ENCODE results near the gene MAFF.
A peak's percentile ranks its signal among the peaks of the same experiment; 100 is the strongest.
"Not testable (repeated sequence)": the region's sequence is repeated elsewhere in the genome, so short reads cannot be mapped to it uniquely, and the experiment has no call there.

MAFF gene

GRCh38 chr22:38177926-38178604, 23.7 kb upstream of the MAFF start:
- DNase-seq = no peak

- not testable (repeated sequence) for DNase-seq
Observed at GRCh38 chr22:38178605-38178937, 23.2 kb upstream of the MAFF start.

GRCh38 chr22:38180841-38181452, 20.8 kb upstream of the MAFF start:
- DNase-seq = peak; percentile 58

GRCh38 chr22:38181453-38182200, 20.2 kb upstream of the MAFF start, which contains the start of gene PLA2G6:
TSS of gene PLA2G6 (minus strand) at chr22:38181830. CDS start at chr22:38169426, 12,404 bp downstream.
- peak; percentile 100 for DNase-seq

GRCh38 chr22:38184788-38185187, 17.0 kb upstream of the MAFF start:
- DNase-seq = no peak

GRCh38 chr22:38186429-38186828, 15.4 kb upstream of the MAFF start:
- DNase-seq = no peak

GRCh38 chr22:38187413-38188212, 14.2 kb upstream of the MAFF start:
- no peak for DNase-seq

GRCh38 chr22:38189104-38189503, 12.7 kb upstream of the MAFF start:
- DNase-seq = no peak

- DNase-seq = no peak
Observed at GRCh38 chr22:38190581-38190980, 11.2 kb upstream of the MAFF start.

- no peak for DNase-seq
Observed at GRCh38 chr22:38191055-38191454, 10.7 kb upstream of the MAFF start.

GRCh38 chr22:38191731-38192474, 9.9 kb upstream of the MAFF start:
- DNase-seq = no peak

- no peak for DNase-seq
Observed at GRCh38 chr22:38192475-38192863, 9.3 kb upstream of the MAFF start.

GRCh38 chr22:38193580-38193979, 8.2 kb upstream of the MAFF start:
- no peak for DNase-seq

GRCh38 chr22:38196791-38197419, 4.9 kb upstream of the MAFF start:
- DNase-seq = no peak

- no peak for DNase-seq
Observed at GRCh38 chr22:38199826-38200559, 1.8 kb upstream of the MAFF start.

GRCh38 chr22:38201371-38201710, 453 bp upstream of the MAFF start:
- DNase-seq = no peak

- DNase-seq = peak; percentile 65
Observed at GRCh38 chr22:38202437-38203089, 769 bp downstream of the MAFF start.

GRCh38 chr22:38203090-38203810, 1.5 kb downstream of the MAFF start:
- peak; percentile 53 for DNase-seq

GRCh38 chr22:38203855-38204514, 2.2 kb downstream of the MAFF start:
- no peak for DNase-seq

GRCh38 chr22:38204784-38205183, 3.0 kb downstream of the MAFF start:
- DNase-seq = no peak
